Mucosa of descending colon (tissue), 3 donors: ENCODE results near the gene MTHFSD. TPM values are rescaled to one million over a fixed set of nuclear protein-coding genes. Genes with fewer than 3 reads are reported as not detected.

Experiments
- ATAC-seq: fragments of 200-7000 bp; cut with Tn5 transposase; one replicate; pipeline ENCODE4 v1.9.1; 2020; ENCODE audit warnings: mild to moderate bottlenecking, moderate library complexity
- DNase-seq, 3 donors: peaks; one replicate each; pipeline ENCODE4 v3.0.0-alpha.2; 2020
- H3K36me3 ChIP-seq: fragments of 200-600 bp; one replicate; pipeline ENCODE4 v1.8.0; 2021; ENCODE audit warnings: low read depth, mild to moderate bottlenecking
- H3K4me1 ChIP-seq: fragments of 200-600 bp; one replicate; pipeline ENCODE4 v1.8.0; 2021; ENCODE audit warnings: low read depth, mild to moderate bottlenecking
- H3K4me3 ChIP-seq: fragments of 200-600 bp; one replicate; pipeline ENCODE4 v1.8.0; 2021; ENCODE audit warnings: mild to moderate bottlenecking
- H3K9me3 ChIP-seq: fragments of 200-600 bp; one replicate; pipeline ENCODE4 v1.8.0; 2021; ENCODE audit warnings: mild to moderate bottlenecking
- intact Hi-C, 2 donors: fragments of 100-400 bp; cut with DNase I in 1 of 2; cut with micrococcal nuclease in 1 of 2; formaldehyde crosslinking; loops; one replicate each; pipeline versions ENCODE4 v1.11.0 to v1.11.1; 2022; cut with DNase I, micrococcal nuclease
- total RNA-seq, 3 donors: library from RNA; stranded (reverse); fragmentation: NEBNext Ultra II Directional in 2 of 3; extraction: Animal tissue kit (Norgen Biotek cat#: 25700) in 2 of 3; gene quantifications; one replicate each; pipeline versions ENCODE4 v1.2.1 to v1.2.4, GENCODE V29; 2021 to 2023
- TF ChIP-seq, protein P1 (sequence below): fragments of 200-600 bp; IDR thresholded peaks from one replicate; pipeline ENCODE4 v1.8.0; 2022; ENCODE audit warnings: antibody characterized with exemption, mild to moderate bottlenecking
- donor health status: DM: no; HTN: no; CAD: no; lungs with moderate emphysema.
- donor health status: DM: no; HTN: no; CAD: no.
- donor health status: DM: no; HTN: yes; CAD: no.

The MTHFSD gene
- total RNA-seq, 3 donors from 2014 or later: 22.6 to 30.4 (median 25.5) TPM

GRCh38 chr16:86512860-86513470, 42.1 kb downstream of the MTHFSD start:
- intact Hi-C loops: loop anchor here in 1 of 2 donors (10.0 kb wide), 2 partner anchors 438 to 688 kb away; no protein-coding TSS in a partner anchor
- Histone ChIP-seq H3K4me1 (peaks cover 7% of the 10 kb centered on the region), H3K4me3 (peak overlapping the region; percentile 36), H3K36me3 (no peaks in the 10 kb centered on the region), H3K9me3 (no peaks in the 10 kb centered on the region)
- ATAC-seq (no peak), DNase-seq (peak in 1 of 3 donors; percentile 26)
- TF ChIP-seq, protein P1, sequence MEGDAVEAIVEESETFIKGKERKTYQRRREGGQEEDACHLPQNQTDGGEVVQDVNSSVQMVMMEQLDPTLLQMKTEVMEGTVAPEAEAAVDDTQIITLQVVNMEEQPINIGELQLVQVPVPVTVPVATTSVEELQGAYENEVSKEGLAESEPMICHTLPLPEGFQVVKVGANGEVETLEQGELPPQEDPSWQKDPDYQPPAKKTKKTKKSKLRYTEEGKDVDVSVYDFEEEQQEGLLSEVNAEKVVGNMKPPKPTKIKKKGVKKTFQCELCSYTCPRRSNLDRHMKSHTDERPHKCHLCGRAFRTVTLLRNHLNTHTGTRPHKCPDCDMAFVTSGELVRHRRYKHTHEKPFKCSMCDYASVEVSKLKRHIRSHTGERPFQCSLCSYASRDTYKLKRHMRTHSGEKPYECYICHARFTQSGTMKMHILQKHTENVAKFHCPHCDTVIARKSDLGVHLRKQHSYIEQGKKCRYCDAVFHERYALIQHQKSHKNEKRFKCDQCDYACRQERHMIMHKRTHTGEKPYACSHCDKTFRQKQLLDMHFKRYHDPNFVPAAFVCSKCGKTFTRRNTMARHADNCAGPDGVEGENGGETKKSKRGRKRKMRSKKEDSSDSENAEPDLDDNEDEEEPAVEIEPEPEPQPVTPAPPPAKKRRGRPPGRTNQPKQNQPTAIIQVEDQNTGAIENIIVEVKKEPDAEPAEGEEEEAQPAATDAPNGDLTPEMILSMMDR: no peak

- H3K36me3 ChIP-seq: no peaks in the 10 kb centered on the region
- ATAC-seq: no peak
- H3K4me1 ChIP-seq: peaks cover 7% of the 10 kb centered on the region
- intact Hi-C loops: loop anchor here in 1 of 2 donors (10.0 kb wide), 2 partner anchors 438 to 688 kb away; no protein-coding TSS in a partner anchor
- H3K9me3 ChIP-seq: no peaks in the 10 kb centered on the region
- TF ChIP-seq, protein P1: no peak
- peak in 1 of 3 donors; percentile 33 for DNase-seq
- peak overlapping the region; percentile 36 for H3K4me3 ChIP-seq
Measured at GRCh38 chr16:86512301-86512859, 42.7 kb downstream of the MTHFSD start.

GRCh38 chr16:86511317-86512161, 43.5 kb downstream of the MTHFSD start:
- ATAC-seq (no peak), DNase-seq (no peak)
- H3K4me3 ChIP-seq: peak overlapping the region; percentile 36
- H3K9me3 ChIP-seq: no peaks in the 10 kb centered on the region
- H3K4me1 ChIP-seq: peaks cover 7% of the 10 kb centered on the region
- intact Hi-C loops: loop anchor here in 1 of 2 donors (10.0 kb wide), 2 partner anchors 437 to 687 kb away; no protein-coding TSS in a partner anchor
- TF ChIP-seq, protein P1: no peak
- H3K36me3 ChIP-seq: no peaks in the 10 kb centered on the region

- ATAC-seq (peak; percentile 54), DNase-seq (no peak)
- Histone ChIP-seq H3K9me3 (no peaks in the 10 kb centered on the region), H3K4me3 (peak within 1 kb of the TSS; percentile 36), H3K36me3 (no peaks in the 10 kb centered on the region), H3K4me1 (peaks cover 7% of the 10 kb centered on the region)
- intact Hi-C loops: loop anchor here in 1 of 2 donors (10.0 kb wide), 2 partner anchors 436 to 686 kb away; no protein-coding TSS in a partner anchor
- TF ChIP-seq, protein P1: no peak
Measured at GRCh38 chr16:86510465-86511261, 44.4 kb downstream of the MTHFSD start, which contains the start of gene FOXF1. FOXF1 (plus strand) TSS chr16:86510527; CDS start chr16:86510570, 43 bp downstream.
